ENCODE measurements around the gene KLHL29. TPM values are rescaled to one million over a fixed set of nuclear protein-coding genes. Genes with fewer than 3 reads are reported as not detected.

KLHL29 gene
- total RNA-seq, 1 experiment from 2014 or later, result 7.7 TPM

DNA sequence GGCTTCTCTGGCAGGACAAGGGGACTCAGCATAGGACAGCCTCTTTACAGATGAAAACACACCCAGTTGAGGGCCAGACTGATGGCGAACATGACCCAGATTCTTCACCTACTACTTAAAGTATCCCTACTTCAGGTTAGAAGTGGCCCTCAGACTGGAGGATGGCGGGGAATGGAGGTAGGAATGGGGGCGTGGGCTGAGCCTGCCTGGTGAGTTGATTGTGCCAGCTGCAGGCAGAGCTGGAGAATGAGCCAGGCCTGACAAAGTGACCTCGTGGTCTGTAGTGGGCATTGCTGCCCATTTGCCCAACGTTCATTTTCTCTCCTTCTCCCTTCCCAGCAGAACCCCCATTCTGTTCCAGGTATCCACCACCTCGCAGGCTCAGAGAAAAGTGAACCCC, 186.1 kb downstream of the KLHL29 start:
- Histone ChIP-seq H3K36me3 (ENCODE audit: control insufficient read depth, insufficient read depth, low read length) (no peaks in the 10 kb centered on the region), H3K4me1 (ENCODE audit: control insufficient read depth, insufficient read depth, low read length) (no peaks in the 10 kb centered on the region), H3K9me3 (ENCODE audit: control insufficient read depth, insufficient read depth, low read depth, low read length) (no peaks in the 10 kb centered on the region), H3K27ac (ENCODE audit: low read length) (no peak overlapping the region), H3K27me3 (ENCODE audit: control insufficient read depth, insufficient read depth, low read length) (no peaks in the 10 kb centered on the region), H3K4me3 (ENCODE audit: low read depth in 2 of 2, low read length in 2 of 2) (no peak overlapping the region)
- ATAC-seq (no peak), DNase-seq (ENCODE audit: low read depth, low spot score) (no peak)
- TF ChIP-seq SIN3A (IDR thresholded peaks at IDR 0.05; ENCODE audit: borderline replicate concordance, insufficient read depth, low read depth, low read length) (no peak), POLR2AphosphoS5 (IDR thresholded peaks at IDR 0.05; ENCODE audit: low read depth, low read length) (no peak), TCF7L2 (IDR thresholded peaks at IDR 0.05; ENCODE audit: low read depth, low read length) (no peak)
- TF ChIP-seq, protein P1, sequence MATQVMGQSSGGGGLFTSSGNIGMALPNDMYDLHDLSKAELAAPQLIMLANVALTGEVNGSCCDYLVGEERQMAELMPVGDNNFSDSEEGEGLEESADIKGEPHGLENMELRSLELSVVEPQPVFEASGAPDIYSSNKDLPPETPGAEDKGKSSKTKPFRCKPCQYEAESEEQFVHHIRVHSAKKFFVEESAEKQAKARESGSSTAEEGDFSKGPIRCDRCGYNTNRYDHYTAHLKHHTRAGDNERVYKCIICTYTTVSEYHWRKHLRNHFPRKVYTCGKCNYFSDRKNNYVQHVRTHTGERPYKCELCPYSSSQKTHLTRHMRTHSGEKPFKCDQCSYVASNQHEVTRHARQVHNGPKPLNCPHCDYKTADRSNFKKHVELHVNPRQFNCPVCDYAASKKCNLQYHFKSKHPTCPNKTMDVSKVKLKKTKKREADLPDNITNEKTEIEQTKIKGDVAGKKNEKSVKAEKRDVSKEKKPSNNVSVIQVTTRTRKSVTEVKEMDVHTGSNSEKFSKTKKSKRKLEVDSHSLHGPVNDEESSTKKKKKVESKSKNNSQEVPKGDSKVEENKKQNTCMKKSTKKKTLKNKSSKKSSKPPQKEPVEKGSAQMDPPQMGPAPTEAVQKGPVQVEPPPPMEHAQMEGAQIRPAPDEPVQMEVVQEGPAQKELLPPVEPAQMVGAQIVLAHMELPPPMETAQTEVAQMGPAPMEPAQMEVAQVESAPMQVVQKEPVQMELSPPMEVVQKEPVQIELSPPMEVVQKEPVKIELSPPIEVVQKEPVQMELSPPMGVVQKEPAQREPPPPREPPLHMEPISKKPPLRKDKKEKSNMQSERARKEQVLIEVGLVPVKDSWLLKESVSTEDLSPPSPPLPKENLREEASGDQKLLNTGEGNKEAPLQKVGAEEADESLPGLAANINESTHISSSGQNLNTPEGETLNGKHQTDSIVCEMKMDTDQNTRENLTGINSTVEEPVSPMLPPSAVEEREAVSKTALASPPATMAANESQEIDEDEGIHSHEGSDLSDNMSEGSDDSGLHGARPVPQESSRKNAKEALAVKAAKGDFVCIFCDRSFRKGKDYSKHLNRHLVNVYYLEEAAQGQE (IDR thresholded peaks at IDR 0.05; ENCODE audit: insufficient read depth in 1 of 2, low read depth in 2 of 2, low read length in 1 of 2), result no peak
- TF ChIP-seq, protein P2, sequence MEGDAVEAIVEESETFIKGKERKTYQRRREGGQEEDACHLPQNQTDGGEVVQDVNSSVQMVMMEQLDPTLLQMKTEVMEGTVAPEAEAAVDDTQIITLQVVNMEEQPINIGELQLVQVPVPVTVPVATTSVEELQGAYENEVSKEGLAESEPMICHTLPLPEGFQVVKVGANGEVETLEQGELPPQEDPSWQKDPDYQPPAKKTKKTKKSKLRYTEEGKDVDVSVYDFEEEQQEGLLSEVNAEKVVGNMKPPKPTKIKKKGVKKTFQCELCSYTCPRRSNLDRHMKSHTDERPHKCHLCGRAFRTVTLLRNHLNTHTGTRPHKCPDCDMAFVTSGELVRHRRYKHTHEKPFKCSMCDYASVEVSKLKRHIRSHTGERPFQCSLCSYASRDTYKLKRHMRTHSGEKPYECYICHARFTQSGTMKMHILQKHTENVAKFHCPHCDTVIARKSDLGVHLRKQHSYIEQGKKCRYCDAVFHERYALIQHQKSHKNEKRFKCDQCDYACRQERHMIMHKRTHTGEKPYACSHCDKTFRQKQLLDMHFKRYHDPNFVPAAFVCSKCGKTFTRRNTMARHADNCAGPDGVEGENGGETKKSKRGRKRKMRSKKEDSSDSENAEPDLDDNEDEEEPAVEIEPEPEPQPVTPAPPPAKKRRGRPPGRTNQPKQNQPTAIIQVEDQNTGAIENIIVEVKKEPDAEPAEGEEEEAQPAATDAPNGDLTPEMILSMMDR (IDR thresholded peaks at IDR 0.05), result no peak
- in situ Hi-C loops (cut with HindIII; ENCODE audit: low pct_unique_long_range_greater_than_20kb, low sequenced_read_pairs), result no loop called here
- no TSS peak for BruUV-seq (replicated peaks)
- POLR2A ChIA-PET, result no interaction called here
- CTCF ChIA-PET, result no interaction called here
- intact Hi-C loops (cut with micrococcal nuclease; ENCODE audit: unreplicated experiment), result no loop called here

DNA sequence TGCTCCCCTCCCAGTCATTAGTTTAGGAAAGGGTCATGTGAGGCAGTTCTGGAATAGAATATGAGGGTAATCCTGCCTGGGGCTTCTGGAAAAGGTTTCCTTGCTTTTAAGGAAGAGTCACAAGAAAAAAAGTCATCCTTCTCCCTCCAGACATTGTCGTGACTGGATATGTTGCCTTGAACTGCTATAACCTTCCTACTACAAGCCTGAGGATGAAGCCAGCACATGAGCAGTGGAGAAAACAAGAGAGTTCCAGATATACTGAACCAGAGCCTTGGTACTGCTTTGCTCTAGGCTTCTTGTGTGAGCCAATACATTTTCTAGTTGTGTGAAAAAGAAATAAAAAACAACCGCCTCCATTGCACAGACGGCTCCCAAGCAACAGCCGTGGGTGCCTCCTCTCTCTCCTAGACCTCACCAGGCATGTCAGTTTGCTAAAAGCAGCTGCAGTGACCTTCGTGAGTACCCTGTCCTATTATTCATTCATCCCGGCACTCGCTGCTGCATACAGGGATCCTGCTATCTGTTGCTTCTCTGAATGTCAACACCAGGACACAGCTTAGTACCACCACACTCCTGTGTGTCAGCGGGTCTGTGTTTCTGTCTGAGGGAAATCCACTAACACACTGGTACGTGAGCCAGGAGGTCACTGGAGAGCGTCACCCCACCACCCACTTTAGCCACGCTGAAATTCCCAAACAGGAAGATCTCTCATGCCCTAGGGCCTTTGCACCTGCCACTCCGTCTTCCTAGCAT, 186.7 kb downstream of the KLHL29 start:
- Histone ChIP-seq H3K27me3 (ENCODE audit: control insufficient read depth, insufficient read depth, low read length) (no peaks in the 10 kb centered on the region), H3K9me3 (ENCODE audit: control insufficient read depth, insufficient read depth, low read depth, low read length) (no peaks in the 10 kb centered on the region), H3K27ac (ENCODE audit: low read length) (no peak overlapping the region), H3K36me3 (ENCODE audit: control insufficient read depth, insufficient read depth, low read length) (no peaks in the 10 kb centered on the region), H3K4me3 (ENCODE audit: low read depth in 2 of 2, low read length in 2 of 2) (no peak overlapping the region), H3K4me1 (ENCODE audit: control insufficient read depth, insufficient read depth, low read length) (no peaks in the 10 kb centered on the region)
- intact Hi-C loops (cut with micrococcal nuclease; ENCODE audit: unreplicated experiment) (no loop called here), in situ Hi-C loops (cut with HindIII; ENCODE audit: low pct_unique_long_range_greater_than_20kb, low sequenced_read_pairs) (no loop called here)
- POLR2A ChIA-PET, result no interaction called here
- no TSS peak for BruUV-seq (replicated peaks)
- DNase-seq (ENCODE audit: low read depth, low spot score) (no peak), ATAC-seq (no peak)
- CTCF ChIA-PET, result no interaction called here
- TF ChIP-seq SIN3A (IDR thresholded peaks at IDR 0.05; ENCODE audit: borderline replicate concordance, insufficient read depth, low read depth, low read length), result no peak
- TF ChIP-seq, protein P1 (IDR thresholded peaks at IDR 0.05; ENCODE audit: insufficient read depth in 1 of 2, low read depth in 2 of 2, low read length in 1 of 2), result no peak
- TF ChIP-seq, protein P2 (IDR thresholded peaks at IDR 0.05), result no peak

Measured in Panc1 (cell line).